ENCODE measurements around the gene RAPGEF6. TPM values are rescaled to one million over a fixed set of nuclear protein-coding genes. Genes with fewer than 3 reads are reported as not detected.
"Not testable (repeated sequence)": the region's sequence is repeated elsewhere in the genome, so short reads cannot be mapped to it uniquely, and the experiment has no call there.

The RAPGEF6 gene
- polyA plus RNA-seq, 3 donors = 12.6 to 16.7 (median 16.7) TPM

DNA sequence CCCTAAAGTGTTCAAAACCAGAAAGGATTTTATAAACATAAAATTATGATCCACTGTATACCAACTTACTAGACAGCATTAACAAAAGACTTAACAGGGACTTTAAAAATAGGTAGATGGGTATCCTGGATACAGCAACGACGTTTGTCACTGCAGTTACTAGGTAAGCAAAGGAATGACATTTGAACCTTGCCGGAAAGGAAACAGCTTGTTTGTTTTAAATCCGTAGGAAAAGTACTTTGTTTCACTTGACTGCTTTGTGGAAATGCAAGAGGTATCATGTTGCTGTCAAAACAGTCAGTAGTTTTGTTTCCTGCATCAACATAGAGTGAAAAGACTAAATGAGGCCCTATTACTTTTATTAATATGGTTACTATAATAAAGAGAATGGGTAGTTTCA is 248.2 kb downstream of the RAPGEF6 start:
- peak; percentile 91 for DNase-seq

GRCh38 chr5:131386124-131386523 is 248.9 kb downstream of the RAPGEF6 start:
- no peak for DNase-seq

GRCh38 chr5:131384616-131385214 is 250.3 kb downstream of the RAPGEF6 start:
- DNase-seq = no peak

- DNase-seq = no peak
Observed at GRCh38 chr5:131384173-131384572, 250.9 kb downstream of the RAPGEF6 start.

DNA sequence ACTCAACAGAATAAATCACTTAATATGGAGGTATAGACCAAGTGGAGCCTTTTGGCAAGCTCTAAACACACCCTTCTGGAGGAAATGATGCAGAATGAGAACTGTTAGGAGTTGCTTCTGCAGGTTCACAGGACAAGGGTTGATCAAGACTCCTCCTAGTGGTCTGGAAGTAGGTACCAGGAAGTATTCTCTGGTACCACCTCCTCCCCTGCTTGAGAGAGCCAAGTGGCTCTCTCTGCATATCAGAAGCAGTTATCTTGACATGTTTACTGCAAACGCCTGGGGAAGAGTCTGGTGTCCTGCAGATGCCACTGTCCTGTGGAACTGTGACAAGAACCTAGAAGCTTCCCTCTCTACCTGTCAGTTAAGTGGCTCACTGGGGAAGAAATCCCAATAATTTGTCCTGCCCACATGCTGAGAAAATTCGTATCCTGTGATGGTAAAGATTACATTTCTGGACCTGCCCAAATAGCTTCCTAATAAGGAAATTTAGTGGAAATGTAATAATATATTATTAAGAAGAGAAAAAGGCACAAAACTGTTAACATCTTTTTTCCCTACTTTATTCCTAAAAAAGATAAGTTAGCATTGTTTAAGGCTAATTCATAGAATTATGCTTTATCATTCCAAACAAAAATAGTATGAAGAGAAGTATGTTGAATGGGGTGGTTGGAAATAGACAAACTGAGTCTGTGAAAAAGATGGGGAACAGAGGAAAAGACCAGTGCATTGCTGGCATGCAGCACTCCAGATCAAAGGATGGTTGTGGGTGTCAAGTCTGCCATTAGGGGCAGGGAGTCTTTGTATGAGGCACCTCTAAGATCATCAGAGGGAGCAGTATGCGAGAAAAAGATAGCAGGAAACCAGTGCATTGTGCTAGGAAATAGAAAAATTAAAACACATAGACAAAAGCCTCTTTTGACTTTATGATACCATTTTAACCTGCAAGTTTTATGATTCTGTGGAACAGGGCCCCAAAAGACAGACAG is 252.3 kb downstream of the RAPGEF6 start:
- DNase-seq = no peak

DNA sequence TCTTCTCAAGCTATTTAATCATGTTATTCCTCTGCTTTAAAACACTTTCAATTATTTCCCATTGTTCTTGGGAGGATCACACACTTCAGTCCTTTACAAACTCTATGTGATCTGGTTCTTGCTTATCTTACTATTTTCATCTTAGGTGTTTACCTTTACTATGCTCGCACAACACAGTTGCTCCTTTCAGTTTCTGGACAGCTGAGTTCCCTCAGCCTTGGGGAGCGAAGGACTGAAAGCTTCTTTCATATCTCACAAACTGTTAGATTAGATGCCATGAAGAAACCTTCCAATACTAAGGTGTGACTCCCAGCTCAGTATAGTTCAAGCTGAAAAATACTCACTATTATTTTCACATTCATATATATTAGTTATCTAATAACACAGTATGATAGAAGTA is 253.3 kb downstream of the RAPGEF6 start:
- no peak for DNase-seq

DNA sequence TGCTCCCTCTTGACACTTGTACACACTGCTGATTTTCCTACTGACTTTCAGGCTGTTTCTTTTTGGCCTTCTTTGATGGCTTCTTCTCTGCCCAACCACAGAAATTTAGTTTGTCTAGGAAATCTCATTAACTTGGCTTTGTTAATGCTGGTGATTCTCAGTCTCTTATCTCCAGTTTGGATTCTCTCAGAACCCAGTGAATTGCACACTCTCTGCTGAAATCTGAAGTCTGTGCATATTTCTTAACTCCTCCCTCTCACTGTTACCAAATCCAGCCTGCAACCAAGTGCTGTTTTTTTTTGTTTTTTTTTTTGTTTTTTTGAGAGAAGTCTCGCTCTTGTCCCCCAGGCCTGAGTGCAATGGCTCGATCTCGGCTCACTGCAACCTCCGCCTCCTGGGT is 254.0 kb downstream of the RAPGEF6 start:
- no peak for DNase-seq

DNA sequence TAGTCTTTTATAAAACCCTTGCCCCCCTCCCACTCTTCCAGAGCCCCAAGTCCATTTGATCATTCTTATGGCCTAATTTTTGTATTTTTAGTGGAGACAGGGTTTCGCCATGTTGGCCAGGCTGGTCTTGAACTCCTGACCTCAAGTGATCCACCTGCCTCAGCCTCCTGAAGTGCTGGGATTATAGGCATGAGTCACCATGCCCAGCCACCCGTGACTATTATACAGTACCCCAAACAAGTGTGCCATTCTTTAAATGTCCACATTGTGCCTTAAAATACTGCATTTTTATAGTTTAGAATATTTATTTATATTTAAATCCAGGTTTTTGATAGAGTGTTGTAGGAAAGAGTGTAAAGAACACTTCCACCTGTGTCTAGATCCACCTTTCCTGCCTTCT is 254.8 kb downstream of the RAPGEF6 start:
- DNase-seq = not testable (repeated sequence)

GRCh38 chr5:131379723-131380122 is 255.3 kb downstream of the RAPGEF6 start:
- DNase-seq = no peak

- DNase-seq = no peak
Observed at GRCh38 chr5:131378721-131379541, 256.1 kb downstream of the RAPGEF6 start.

DNA sequence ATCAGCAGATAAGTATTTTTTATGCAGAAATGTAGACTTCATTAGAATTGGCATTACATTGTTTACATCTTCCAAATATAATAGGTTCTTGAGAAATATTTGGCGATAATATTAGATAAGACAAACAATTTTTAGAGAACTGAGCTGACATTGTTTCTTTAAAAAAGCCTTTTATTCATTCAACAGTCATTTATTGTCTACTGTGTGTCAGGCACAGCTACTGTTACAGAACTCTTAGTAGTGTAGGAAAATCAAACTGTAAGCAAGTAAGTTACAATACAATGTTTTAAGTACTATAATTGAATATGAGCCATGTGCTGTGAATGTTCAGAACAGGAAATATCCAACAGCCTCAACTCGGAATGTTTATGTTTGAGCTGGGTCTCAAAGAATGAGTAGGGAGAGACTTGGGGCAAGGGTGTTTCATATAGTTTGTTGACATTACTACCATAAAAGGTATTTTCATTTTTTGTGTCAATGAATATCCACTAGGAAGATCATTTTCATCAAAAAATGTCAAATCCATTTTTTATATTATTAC is 257.2 kb downstream of the RAPGEF6 start:
- DNase-seq = no peak

DNA sequence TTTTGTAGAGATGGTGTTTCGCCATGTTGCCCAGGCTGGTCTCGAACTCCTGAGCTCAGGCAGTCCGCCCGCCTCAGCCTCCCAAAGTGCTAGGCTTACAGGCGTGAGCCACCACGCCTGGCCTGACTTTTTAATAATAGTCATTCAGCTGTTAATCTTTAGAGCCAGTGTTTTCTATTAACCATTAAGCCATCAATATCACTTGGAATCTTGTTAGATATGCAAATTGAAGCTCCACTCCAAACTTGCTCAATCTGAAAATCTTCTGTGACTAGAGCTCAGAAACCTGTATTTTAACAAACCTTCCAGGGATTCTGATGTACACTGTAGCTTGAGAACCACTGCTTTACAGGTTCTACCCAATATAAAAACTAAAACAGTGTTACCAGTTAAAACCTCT is 257.7 kb downstream of the RAPGEF6 start:
- no peak for DNase-seq

GRCh38 chr5:131375351-131375750 is 259.7 kb downstream of the RAPGEF6 start:
- no peak for DNase-seq

Other genes with a start within 250 kb of the RAPGEF6 start
- gene FNIP1, start 161.8 kb upstream of the RAPGEF6 start, polyA plus RNA-seq (ENCODE audit: insufficient read length in 3 of 3) = 10 to 100 TPM; 12.8 to 19.0 (median 16.8) TPM